ENCODE data around the gene RASA3. TPM values are rescaled to one million over a fixed set of nuclear protein-coding genes. Genes with fewer than 3 reads are reported as not detected.

Gene RASA3
- total RNA-seq, 1 donor from 2014 or later = 17.3 TPM

DNA sequence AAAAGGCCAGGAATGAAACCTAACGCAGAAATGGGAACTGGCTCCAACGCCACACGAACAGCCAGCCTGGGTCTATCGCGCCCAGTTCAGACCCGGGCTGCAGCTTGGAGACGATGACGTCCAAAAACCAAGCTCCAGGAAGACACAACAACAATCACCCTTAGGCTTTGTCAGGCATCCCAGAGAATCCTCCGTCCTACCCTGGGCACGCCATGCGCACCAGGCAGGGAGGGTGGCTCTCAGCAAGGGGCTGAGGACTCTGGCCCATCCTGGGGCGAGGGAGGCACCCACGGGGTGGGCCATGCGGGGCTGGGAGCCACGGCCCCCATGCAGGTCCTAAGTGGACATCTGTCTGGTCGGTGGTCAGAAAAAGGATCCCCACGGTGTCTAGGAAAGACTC, 9.0 kb downstream of the RASA3 start:
- ATAC-seq = no peak
- no peak overlapping the region for H3K4me3 ChIP-seq
- intact Hi-C loops (cut with DNase I) = no loop called here
- TF ChIP-seq, protein P1, sequence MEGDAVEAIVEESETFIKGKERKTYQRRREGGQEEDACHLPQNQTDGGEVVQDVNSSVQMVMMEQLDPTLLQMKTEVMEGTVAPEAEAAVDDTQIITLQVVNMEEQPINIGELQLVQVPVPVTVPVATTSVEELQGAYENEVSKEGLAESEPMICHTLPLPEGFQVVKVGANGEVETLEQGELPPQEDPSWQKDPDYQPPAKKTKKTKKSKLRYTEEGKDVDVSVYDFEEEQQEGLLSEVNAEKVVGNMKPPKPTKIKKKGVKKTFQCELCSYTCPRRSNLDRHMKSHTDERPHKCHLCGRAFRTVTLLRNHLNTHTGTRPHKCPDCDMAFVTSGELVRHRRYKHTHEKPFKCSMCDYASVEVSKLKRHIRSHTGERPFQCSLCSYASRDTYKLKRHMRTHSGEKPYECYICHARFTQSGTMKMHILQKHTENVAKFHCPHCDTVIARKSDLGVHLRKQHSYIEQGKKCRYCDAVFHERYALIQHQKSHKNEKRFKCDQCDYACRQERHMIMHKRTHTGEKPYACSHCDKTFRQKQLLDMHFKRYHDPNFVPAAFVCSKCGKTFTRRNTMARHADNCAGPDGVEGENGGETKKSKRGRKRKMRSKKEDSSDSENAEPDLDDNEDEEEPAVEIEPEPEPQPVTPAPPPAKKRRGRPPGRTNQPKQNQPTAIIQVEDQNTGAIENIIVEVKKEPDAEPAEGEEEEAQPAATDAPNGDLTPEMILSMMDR (IDR thresholded peaks at IDR 0.05) = no peak
- peaks cover 67% of the 10 kb centered on the region for H3K4me1 ChIP-seq
- no peaks in the 10 kb centered on the region for H3K9me3 ChIP-seq
- H3K27ac ChIP-seq = no peak overlapping the region
- no peak for DNase-seq
- no peaks in the 10 kb centered on the region for H3K36me3 ChIP-seq
- no peaks in the 10 kb centered on the region for H3K27me3 ChIP-seq

DNA sequence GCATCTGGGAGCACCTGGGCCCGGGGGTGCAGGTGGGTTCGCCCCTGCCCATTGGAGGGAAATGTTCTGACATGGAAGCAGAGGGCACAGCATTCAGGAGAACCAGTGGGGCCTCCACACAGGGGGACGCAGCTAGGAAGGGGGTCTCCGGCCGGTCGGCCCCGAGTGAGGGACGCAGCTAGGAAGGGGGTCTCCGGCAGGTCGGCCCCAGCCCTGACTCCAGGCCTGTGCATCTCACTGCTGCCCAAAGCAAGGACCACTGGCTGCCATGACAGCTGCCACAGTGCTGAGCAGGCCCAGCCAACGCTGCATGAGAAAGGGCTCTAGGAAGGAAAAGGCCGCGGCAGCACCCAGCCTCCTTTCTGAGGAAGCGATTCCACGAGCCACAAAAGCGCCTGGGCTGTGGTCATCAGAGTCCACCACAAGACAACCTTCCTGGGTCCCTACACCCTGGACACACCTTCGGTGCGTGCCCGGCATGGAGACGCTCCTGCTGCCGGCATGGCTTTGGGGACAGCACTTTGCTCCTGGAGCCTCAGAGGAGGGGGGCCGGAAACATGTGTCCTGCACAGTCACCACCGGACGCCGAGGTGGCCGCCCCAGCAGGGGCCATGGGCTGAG, 9.7 kb downstream of the RASA3 start:
- intact Hi-C loops (cut with DNase I) = no loop called here
- Histone ChIP-seq H3K36me3 (no peaks in the 10 kb centered on the region), H3K27ac (no peak overlapping the region), H3K9me3 (no peaks in the 10 kb centered on the region), H3K4me1 (peaks cover 67% of the 10 kb centered on the region), H3K4me3 (no peak overlapping the region), H3K27me3 (no peaks in the 10 kb centered on the region)
- ATAC-seq = no peak
- DNase-seq = no peak
- TF ChIP-seq, protein P1 (IDR thresholded peaks at IDR 0.05) = no peak

DNA sequence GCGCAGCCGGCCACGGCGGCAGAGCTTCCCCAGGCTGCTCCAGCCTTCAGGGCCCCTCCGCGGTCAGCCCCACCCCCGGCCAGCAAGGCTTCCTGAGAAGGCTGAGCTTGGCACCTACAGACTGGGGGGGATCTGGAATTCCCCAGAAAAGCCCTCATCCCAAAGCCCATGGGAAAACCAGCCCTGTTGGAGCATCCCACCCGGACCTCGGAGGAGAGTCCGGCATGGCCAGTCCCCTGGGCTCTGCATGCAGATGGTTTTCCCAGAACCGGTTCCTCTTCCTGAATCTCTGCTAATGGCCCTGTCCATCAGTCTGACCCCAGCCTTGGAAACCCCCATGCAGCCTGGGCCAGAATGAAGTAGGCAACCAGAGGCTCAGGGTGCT, 10.3 kb downstream of the RASA3 start:
- ATAC-seq = no peak
- TF ChIP-seq, protein P1 (IDR thresholded peaks at IDR 0.05) = no peak
- intact Hi-C loops (cut with DNase I) = no loop called here

DNA sequence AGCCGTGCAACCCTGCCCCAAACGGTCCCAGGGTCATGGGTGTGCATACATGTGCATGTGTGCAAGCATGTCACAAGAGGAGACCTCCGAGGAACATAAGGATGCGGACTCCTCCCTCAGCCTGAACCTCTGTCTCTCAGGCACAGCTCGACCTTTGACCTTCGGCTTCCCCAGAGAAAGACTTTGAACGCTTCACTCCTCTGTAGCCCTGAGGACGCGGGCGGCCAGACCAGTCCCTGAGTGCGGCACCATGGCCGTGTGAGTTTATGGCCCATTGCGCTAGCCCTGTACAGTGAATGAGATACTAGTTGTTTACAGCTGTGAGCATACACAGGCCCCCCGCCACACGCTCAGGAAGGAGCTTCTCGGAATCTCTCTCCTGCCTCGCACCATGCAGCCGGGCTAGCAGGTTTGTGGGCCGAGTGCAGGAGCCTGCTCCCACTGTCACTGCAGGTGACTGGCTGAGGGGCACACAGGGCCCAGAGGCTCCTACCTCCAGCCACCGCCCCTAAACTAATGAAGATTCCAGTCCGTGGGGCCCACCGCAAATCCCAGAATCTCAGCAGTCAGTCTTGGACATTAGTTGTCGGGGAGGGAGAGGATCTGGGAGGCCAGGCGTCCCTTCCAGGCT, 10.8 kb downstream of the RASA3 start:
- H3K27me3 ChIP-seq = no peaks in the 10 kb centered on the region
- H3K4me1 ChIP-seq = peaks cover 59% of the 10 kb centered on the region
- TF ChIP-seq, protein P1 (IDR thresholded peaks at IDR 0.05) = no peak
- no peak overlapping the region for H3K4me3 ChIP-seq
- intact Hi-C loops (cut with DNase I) = no loop called here
- H3K9me3 ChIP-seq = no peaks in the 10 kb centered on the region
- no peaks in the 10 kb centered on the region for H3K36me3 ChIP-seq
- H3K27ac ChIP-seq = no peak overlapping the region
- DNase-seq (no peak), ATAC-seq (no peak)

More for the DNA sequence above, 10.3 kb downstream of the RASA3 start:
- no peak for DNase-seq
- Histone ChIP-seq H3K27me3 (no peaks in the 10 kb centered on the region), H3K4me3 (no peak overlapping the region), H3K9me3 (no peaks in the 10 kb centered on the region), H3K4me1 (peaks cover 61% of the 10 kb centered on the region), H3K36me3 (no peaks in the 10 kb centered on the region), H3K27ac (no peak overlapping the region)

DNA sequence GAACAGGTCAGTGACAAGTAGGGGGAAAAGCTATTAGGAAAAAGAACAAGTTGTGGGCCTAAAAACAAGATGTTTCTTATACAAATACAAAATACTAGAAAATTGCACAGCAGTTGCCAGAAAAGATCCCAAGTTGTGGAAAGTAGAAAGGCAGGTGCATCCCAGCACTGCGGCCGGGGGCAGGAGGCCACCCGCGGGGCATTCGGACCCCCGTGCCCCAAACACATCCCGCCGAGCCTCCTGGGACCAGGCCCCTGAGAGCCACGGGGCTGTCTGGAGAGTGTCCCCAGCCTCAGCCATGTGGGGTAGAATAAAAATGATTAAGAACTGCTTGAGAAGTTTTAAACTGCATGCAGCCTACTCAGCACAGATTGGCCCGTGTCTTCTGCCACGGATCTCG, 11.4 kb downstream of the RASA3 start:
- TF ChIP-seq, protein P1 (IDR thresholded peaks at IDR 0.05) = no peak
- Histone ChIP-seq H3K27ac (peak overlapping the region; percentile 55), H3K4me3 (no peak overlapping the region), H3K36me3 (no peaks in the 10 kb centered on the region), H3K9me3 (no peaks in the 10 kb centered on the region), H3K27me3 (no peaks in the 10 kb centered on the region), H3K4me1 (peaks cover 59% of the 10 kb centered on the region)
- intact Hi-C loops (cut with DNase I) = no loop called here
- ATAC-seq (no peak), DNase-seq (no peak)

All from upper lobe of right lung (tissue), 1 donor.